Measurements from ENCODE around the gene SV2C.

DNA sequence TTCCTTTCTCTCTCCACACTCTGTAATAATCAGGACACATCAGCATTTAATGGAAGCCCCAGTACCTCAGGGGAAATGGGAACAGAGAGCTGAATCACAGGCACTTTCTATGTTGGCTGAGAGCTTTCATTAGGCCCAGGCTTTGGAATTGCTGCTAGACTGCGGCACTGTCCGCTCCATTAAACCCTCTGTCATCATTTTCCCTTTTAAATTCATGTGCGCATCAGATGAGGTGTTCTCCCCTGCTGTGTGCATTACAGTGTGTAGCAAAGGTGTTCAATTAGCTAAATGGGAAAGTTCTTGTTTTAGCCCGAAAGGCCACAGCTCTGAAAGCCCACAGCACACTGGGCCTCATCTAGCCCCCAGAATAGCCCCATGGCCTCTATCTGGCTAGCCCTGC lies 133.6 kb downstream of the SV2C start:
- TF ChIP-seq SP1 (IDR thresholded peaks at IDR 0.05) (no peak), BHLHE40 (IDR thresholded peaks at IDR 0.05; ENCODE audit: borderline replicate concordance) (no peak), FOXM1 (IDR thresholded peaks at IDR 0.05; ENCODE audit: borderline replicate concordance) (no peak), TARDBP (IDR thresholded peaks at IDR 0.05) (no peak), ARNT (IDR thresholded peaks at IDR 0.05) (no peak), ELF4 (IDR thresholded peaks at IDR 0.05) (no peak), LEF1 (IDR thresholded peaks at IDR 0.05; ENCODE audit: borderline replicate concordance) (no peak), SUZ12 (IDR thresholded peaks at IDR 0.05) (no peak), HDGF (IDR thresholded peaks at IDR 0.05; ENCODE audit: borderline replicate concordance) (no peak), PKNOX1 (IDR thresholded peaks at IDR 0.05) (no peak)

All from HEK293T (cell line).